K562 (cell line): Measurements from ENCODE around the gene WWTR1. TPM values are rescaled to one million over a fixed set of nuclear protein-coding genes. Genes with fewer than 3 reads are reported as not detected.

ENCODE experiments used
- ATAC-seq: fragments of 200-7000 bp; cut with Tn5 transposase; 3 replicates; pipeline ENCODE4 v1.9.1; 2020; ENCODE audit warnings: moderate library complexity
- BruUV-seq: library from RNA; stranded (reverse); fragments of 400-500 nt; replicated peaks from 2 replicates; lab custom pipeline; 2021; lab: Mats Ljungman, UMichigan
- CTCF ChIA-PET: fragments of 300-600 bp; formaldehyde crosslinking; extraction: SDS; loops from one replicate; lab custom pipeline; 2021; ENCODE audit warnings: low intra/inter-chr PET ratio; lab: Yijun Ruan, JAX
- POLR2A ChIA-PET: fragments of 300-600, 350-650 bp; sonication (Branson Sonifier 250); formaldehyde crosslinking; extraction: SDS; loops from one replicate; lab custom pipeline; 2021; ENCODE audit warnings: antibody characterized with exemption, inconsistent platforms; lab: Yijun Ruan, JAX
- DNase-seq, 4 experiments: peaks; one replicate each; pipeline versions ENCODE4 v3.0.0 to v3.0.0-alpha.2; 2011 to 2018; ENCODE audit warnings: low spot score in 3 of 4, mixed read lengths in 3 of 4; ENCODE audit errors: extremely low read depth in 1 of 4
- FAIRE-seq: peaks from 2 replicates; lab custom pipeline; 2011; peaks lifted over from hg19 to GRCh38; lab: Jason Lieb, UNC
- H2AFZ ChIP-seq: 2 replicates; pipeline ENCODE4 v1.6.0; 2011; ENCODE audit warnings: low read depth, low read length, control low read depth, inconsistent platforms
- H3K27ac ChIP-seq: fragments of 200-600 bp; 3 replicates; pipeline ENCODE4 v1.8.0; 2011; ENCODE audit warnings: low read depth, mild to moderate bottlenecking, control low read depth, inconsistent platforms, low read length, moderate library complexity, mixed read lengths; ENCODE audit errors: extremely low read depth
- H3K27me3 ChIP-seq, 2 experiments: fragments of 300-600 bp in 1 of 2; 2 replicates in 1 of 2; 3 replicates in 1 of 2; pipeline versions ENCODE4 v1.6.0 to v1.8.0; 2011; ENCODE audit warnings: inconsistent platforms in 2 of 2, low read length in 2 of 2, mild to moderate bottlenecking in 1 of 2, mixed read lengths in 1 of 2, moderate library complexity in 1 of 2; ENCODE audit not compliant: control insufficient read depth in 2 of 2, insufficient read depth in 2 of 2
- H3K36me3 ChIP-seq: fragments of 300-600 bp; 3 replicates; pipeline ENCODE4 v1.8.0; 2011; ENCODE audit warnings: mild to moderate bottlenecking, low read length, inconsistent platforms; ENCODE audit not compliant: control insufficient read depth, insufficient read depth
- H3K4me1 ChIP-seq, 2 experiments: fragments of 200-600 bp in 1 of 2; replicated peaks in 1 of 2; 2 replicates in 1 of 2; 3 replicates in 1 of 2; pipeline versions ENCODE4 v1.5.1 to v1.8.0; 2011; ENCODE audit warnings: inconsistent platforms in 2 of 2, low read length in 2 of 2, mild to moderate bottlenecking in 1 of 2, mixed read lengths in 1 of 2, moderate library complexity in 1 of 2; ENCODE audit not compliant: control insufficient read depth in 2 of 2, insufficient read depth in 2 of 2
- H3K4me2 ChIP-seq: 2 replicates; pipeline ENCODE4 v1.6.1; 2011; ENCODE audit warnings: low read length, control low read depth, inconsistent platforms, mixed read lengths; ENCODE audit not compliant: insufficient read depth
- H3K4me3 ChIP-seq: fragments of 200-600 bp; sonication (generic), shearing (Covaris generic); 2 replicates; pipeline ENCODE4 v1.5.1; 2016; ENCODE audit warnings: control low read depth, inconsistent platforms
- H3K79me2 ChIP-seq: fragments of 200-600 bp; 3 replicates; pipeline ENCODE4 v1.8.0; 2011; ENCODE audit warnings: low read length, inconsistent platforms; ENCODE audit not compliant: control insufficient read depth, insufficient read depth
- H3K9ac ChIP-seq, 2 experiments: 2 replicates each; pipeline versions ENCODE4 v1.6.0 to v1.6.1; 2011; ENCODE audit warnings: low read depth in 2 of 2, low read length in 2 of 2, control low read depth in 1 of 2, inconsistent platforms in 1 of 2, mild to moderate bottlenecking in 1 of 2, mixed read lengths in 1 of 2; ENCODE audit not compliant: insufficient read depth in 1 of 2
- H3K9me1 ChIP-seq: one replicate; pipeline ENCODE4 v1.6.0; 2011; ENCODE audit warnings: inconsistent platforms, mild to moderate bottlenecking, low read length, moderate library complexity; ENCODE audit not compliant: control insufficient read depth, insufficient read depth
- H3K9me3 ChIP-seq: replicated peaks from 2 replicates; pipeline ENCODE4 v1.5.1; 2011; ENCODE audit warnings: low read depth, low read length, inconsistent platforms; ENCODE audit not compliant: control insufficient read depth, insufficient read depth
- H4K20me1 ChIP-seq: replicated peaks from 2 replicates; pipeline ENCODE4 v1.6.1; 2011; ENCODE audit warnings: low read length, inconsistent platforms, mixed read lengths; ENCODE audit not compliant: control insufficient read depth, insufficient read depth
- BRD4 ChIP-seq: fragments of 200-600 bp; sonication (generic); IDR thresholded peaks from 2 replicates; pipeline ENCODE4 v1.6.1; 2017; ENCODE audit warnings: inconsistent platforms
- CEBPG ChIP-seq, 3 experiments: fragments of 200-800 bp in 1 of 3; sonication (Bioruptor generic) in 1 of 3; sonication (generic) in 1 of 3; formaldehyde crosslinking in 1 of 3; IDR thresholded peaks in 2 of 3; conservative IDR thresholded peaks in 1 of 3; 2 replicates each; pipeline versions ENCODE4 v1.6.1 to v1.8.0; 2016 to 2022; ENCODE audit warnings: missing compliant biosample characterization in 2 of 3, missing genetic modification characterization in 2 of 3, mild to moderate bottlenecking in 1 of 3, missing genetic modification reagents in 1 of 3
- NFE2L1 ChIP-seq: fragments of 450-650 bp; IDR thresholded peaks from 2 replicates; pipeline ENCODE4 v1.6.1; 2016; ENCODE audit warnings: missing genetic modification characterization, low read depth, mild to moderate bottlenecking, missing compliant biosample characterization, moderate library complexity, borderline replicate concordance
- WGBS: fragments of 100-300 bp; shearing (Covaris generic); methylation state at CpG from one replicate; pipeline ENCODE4 v1.1.6; 2016; ENCODE audit warnings: low coverage, mixed read lengths; ENCODE audit not compliant: insufficient coverage; ENCODE audit errors: missing lambda C conversion rate; 5-methylcytosine and 5-hydroxymethylcytosine counted together
- in situ Hi-C: fragments of 300-500 bp; cut with MboI; formaldehyde crosslinking; loops from 4 replicates; pipeline ENCODE4 v1.15.0; 2018; ENCODE audit warnings: inconsistent platforms, mixed read lengths
- intact Hi-C: fragments of 100-400 bp; cut with micrococcal nuclease; formaldehyde crosslinking; loops from 2 replicates; pipeline ENCODE4 v1.14.2; 2022
- polyA plus RNA-seq, 8 experiments: library from polyadenylated mRNA; depleted of rRNA in 4 of 8; stranded (reverse) in 5 of 8; unstranded in 3 of 8; fragments of >200 nt; fragmentation: Nextera tagmentation in 2 of 8; fragmentation: Illumina TruSeq in 1 of 8; extraction: Ambion mirVana in 2 of 8; extraction: Trizol in 1 of 8; gene quantifications; 2 replicates each; pipeline versions ENCODE4 v1.2.1 to v1.2.3, GENCODE V29; 2011 to 2014; ENCODE audit warnings: inconsistent platforms in 1 of 8, missing spikeins in 1 of 8
- total RNA-seq, 7 experiments: library from RNA; depleted of rRNA in 6 of 7; stranded (reverse); fragments of >200 nt in 6 of 7; fragmentation: Illumina TruSeq in 2 of 7; extraction: Trizol in 2 of 7; gene quantifications; 2 replicates each; pipeline versions ENCODE4 v1.2.1 to v1.2.3, GENCODE V29; 2011 to 2021; ENCODE audit warnings: low replicate concordance in 1 of 7
- TF ChIP-seq, protein P1 (sequence below): fragments of 250-450 bp; sonication (Bioruptor Pico); IDR thresholded peaks from 2 replicates; pipeline ENCODE4 v1.8.0; 2021; ENCODE audit warnings: mild to moderate bottlenecking, moderate library complexity

The WWTR1 gene
- total and polyA plus RNA-seq, 9 of the 15 experiments (the other 6 are each of a cell fraction or from before 2014, with no cell fraction given), result 0.04 to 1.5 (median 0.60) TPM

DNA sequence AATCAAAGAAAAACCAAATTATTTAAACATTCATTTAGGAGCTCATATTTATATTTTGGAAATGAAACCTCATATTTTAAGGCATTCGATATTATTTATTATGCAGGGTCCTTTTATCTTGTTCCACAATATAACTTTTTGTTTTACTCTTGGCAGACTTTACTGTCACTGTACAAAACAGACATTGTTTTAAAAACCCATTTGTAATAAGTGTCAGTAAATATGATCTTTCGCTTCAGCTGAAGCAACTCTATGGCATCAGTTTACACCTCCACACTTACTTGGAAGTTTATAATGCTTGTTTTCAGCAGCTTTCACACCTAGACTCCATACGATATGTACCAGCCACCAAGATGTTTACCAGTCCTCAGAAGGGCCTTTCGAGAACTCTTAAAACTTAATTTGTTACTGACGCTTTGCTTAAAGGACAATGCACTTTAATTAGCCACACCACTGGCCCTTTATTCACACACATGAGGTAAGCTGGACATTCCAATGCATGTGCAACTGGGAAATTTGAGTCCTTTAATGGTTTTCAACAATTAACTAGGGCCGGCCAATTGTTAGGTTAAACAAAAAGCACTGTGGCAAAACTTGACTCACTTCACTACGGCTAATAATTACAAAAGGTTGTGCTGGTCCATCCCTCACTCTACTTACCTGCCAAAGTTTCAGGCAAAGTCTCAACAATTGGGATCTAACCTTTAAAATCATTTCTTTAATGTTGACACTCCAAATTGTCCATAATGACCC is 16.7 kb downstream of the WWTR1 start:
- intact Hi-C loops (no loop called here), in situ Hi-C loops (no loop called here)
- H3K9me1 ChIP-seq, result no peaks in the 10 kb centered on the region
- H3K4me2 ChIP-seq, result no peak overlapping the region
- no peaks in the 10 kb centered on the region; a peak in 1 of 5 replicates for H3K27me3 ChIP-seq
- no peak overlapping the region for H3K4me3 ChIP-seq
- TF ChIP-seq, protein P1, sequence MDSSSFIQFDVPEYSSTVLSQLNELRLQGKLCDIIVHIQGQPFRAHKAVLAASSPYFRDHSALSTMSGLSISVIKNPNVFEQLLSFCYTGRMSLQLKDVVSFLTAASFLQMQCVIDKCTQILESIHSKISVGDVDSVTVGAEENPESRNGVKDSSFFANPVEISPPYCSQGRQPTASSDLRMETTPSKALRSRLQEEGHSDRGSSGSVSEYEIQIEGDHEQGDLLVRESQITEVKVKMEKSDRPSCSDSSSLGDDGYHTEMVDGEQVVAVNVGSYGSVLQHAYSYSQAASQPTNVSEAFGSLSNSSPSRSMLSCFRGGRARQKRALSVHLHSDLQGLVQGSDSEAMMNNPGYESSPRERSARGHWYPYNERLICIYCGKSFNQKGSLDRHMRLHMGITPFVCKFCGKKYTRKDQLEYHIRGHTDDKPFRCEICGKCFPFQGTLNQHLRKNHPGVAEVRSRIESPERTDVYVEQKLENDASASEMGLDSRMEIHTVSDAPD, result no peak
- TF ChIP-seq BRD4 (no peak), CEBPG (CRISPR knock-in tag; IDR thresholded peaks at IDR 0.05) (no peak), CEBPG (tag; conservative IDR thresholded peaks at IDR 0.05 in 1 of 2, IDR thresholded peaks at IDR 0.05 in 1 of 2) (no peak), NFE2L1 (no peak)
- no peak for DNase-seq
- H3K27ac ChIP-seq, result no peak overlapping the region
- no TSS peak for BruUV-seq
- no peaks in the 10 kb centered on the region for H3K4me1 ChIP-seq
- FAIRE-seq, result no peak
- 15% methylated on average over 7 of the region's 7 CpGs for WGBS
- H3K79me2 ChIP-seq, result no peaks in the 10 kb centered on the region
- POLR2A ChIA-PET, result interaction anchor here (1.0 kb wide), 1 partner anchor 9 kb away, joined by 3 read pairs; no protein-coding TSS in a partner anchor
- H3K9ac ChIP-seq, result no peak overlapping the region
- no peaks in the 10 kb centered on the region for H4K20me1 ChIP-seq
- no peak for ATAC-seq
- CTCF ChIA-PET, result no interaction called here
- H2AFZ ChIP-seq, result no peak overlapping the region
- no peaks in the 10 kb centered on the region for H3K36me3 ChIP-seq
- H3K9me3 ChIP-seq, result no peaks in the 10 kb centered on the region
